ENCODE measurements around the gene TUBA4B. TPM values are rescaled to one million over a fixed set of nuclear protein-coding genes. Genes with fewer than 3 reads are reported as not detected.

TUBA4B gene
- polyA plus RNA-seq, 3 donors = not detected

DNA sequence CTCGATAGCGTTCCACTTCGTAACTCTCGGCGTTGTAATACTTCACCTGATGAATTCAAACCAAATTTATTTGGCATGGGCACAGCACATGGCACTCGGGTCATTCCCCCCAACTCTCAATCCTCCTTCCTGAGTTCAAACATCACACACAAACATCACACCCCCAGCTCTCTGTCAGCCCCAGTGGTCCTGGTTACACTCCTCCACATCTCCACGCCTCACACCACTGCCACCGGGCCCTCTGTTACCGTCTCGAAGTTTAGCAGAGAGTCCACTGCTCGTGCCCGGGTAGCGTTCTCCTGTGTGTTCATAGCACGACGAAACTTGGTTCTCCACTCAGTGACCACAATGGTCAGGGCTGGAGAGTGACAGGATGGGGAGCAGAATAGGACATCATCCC is 38.9 kb upstream of the TUBA4B start:
- peaks cover under 1 to 16% of the 10 kb centered on the region in 2 donors for H3K36me3 ChIP-seq (replicated peaks in 1 of 2; ENCODE audit: control insufficient read depth in 1 of 2, insufficient read depth in 2 of 2, low read length in 2 of 2)
- peaks cover 0 to 2% (median 0%) of the 10 kb centered on the region in 7 donors for H3K9me3 Mint-ChIP-seq

DNA sequence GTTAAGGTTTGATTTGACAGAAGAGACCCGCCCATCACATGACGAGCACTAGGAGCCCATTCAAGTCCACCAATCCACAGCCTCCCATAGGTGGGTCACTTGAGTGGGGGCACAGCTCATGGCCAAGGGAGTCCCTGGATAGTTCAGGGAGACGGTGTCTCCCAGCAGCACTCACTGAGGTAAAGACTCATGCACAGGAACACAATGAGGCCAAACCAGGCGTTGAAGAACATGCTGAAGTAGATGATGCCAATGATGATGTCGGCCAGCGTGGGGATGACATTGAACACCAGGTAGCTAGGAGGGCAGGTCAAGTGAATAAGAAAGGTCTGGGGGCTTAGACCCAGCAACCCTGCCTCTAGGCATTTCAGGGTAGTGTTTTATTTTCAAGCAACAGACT is 38.3 kb upstream of the TUBA4B start:
- peaks cover 37% of the 10 kb centered on the region for H3K4me1 Mint-ChIP-seq
- no peak overlapping the region for H3K4me2 ChIP-seq (replicated peaks; ENCODE audit: extremely low read depth, low read length, poor library complexity, severe bottlenecking)
- DNase-seq = no peak
- H3K4me3 ChIP-seq (replicated peaks in 1 of 3; ENCODE audit: low read depth in 2 of 3, low read length in 3 of 3) = no peak overlapping the region
- WGBS (ENCODE audit: insufficient coverage) = 100% methylated on average over 3 of the region's 6 CpGs
- H3K27me3 ChIP-seq (ENCODE audit: control insufficient read depth in 2 of 2, insufficient read depth in 2 of 2, low read length in 2 of 2) = peaks cover 0 to 15% of the 10 kb centered on the region in 2 donors
- H3K79me2 ChIP-seq (ENCODE audit: insufficient read depth, low read length) = no peaks in the 10 kb centered on the region
- H3K27ac ChIP-seq (ENCODE audit: low read depth in 1 of 2, low read length in 2 of 2) = no peak overlapping the region
- H4K20me1 ChIP-seq (ENCODE audit: insufficient read depth, low read length) = peaks cover 17% of the 10 kb centered on the region
- TF ChIP-seq, protein P1, sequence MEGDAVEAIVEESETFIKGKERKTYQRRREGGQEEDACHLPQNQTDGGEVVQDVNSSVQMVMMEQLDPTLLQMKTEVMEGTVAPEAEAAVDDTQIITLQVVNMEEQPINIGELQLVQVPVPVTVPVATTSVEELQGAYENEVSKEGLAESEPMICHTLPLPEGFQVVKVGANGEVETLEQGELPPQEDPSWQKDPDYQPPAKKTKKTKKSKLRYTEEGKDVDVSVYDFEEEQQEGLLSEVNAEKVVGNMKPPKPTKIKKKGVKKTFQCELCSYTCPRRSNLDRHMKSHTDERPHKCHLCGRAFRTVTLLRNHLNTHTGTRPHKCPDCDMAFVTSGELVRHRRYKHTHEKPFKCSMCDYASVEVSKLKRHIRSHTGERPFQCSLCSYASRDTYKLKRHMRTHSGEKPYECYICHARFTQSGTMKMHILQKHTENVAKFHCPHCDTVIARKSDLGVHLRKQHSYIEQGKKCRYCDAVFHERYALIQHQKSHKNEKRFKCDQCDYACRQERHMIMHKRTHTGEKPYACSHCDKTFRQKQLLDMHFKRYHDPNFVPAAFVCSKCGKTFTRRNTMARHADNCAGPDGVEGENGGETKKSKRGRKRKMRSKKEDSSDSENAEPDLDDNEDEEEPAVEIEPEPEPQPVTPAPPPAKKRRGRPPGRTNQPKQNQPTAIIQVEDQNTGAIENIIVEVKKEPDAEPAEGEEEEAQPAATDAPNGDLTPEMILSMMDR (IDR thresholded peaks at IDR 0.05) = no peak
- H3K9me3 Mint-ChIP-seq = peaks cover 0 to 2% (median 0%) of the 10 kb centered on the region in 7 donors
- H3K36me3 ChIP-seq (replicated peaks in 1 of 2; ENCODE audit: control insufficient read depth in 1 of 2, insufficient read depth in 2 of 2, low read length in 2 of 2) = peaks cover 2 to 14% of the 10 kb centered on the region in 2 donors
- H3K9me3 ChIP-seq (replicated peaks in 1 of 2; ENCODE audit: control insufficient read depth in 1 of 2, insufficient read depth in 1 of 2, low read length in 2 of 2) = no peaks in the 10 kb centered on the region
- peaks cover 32 to 34% of the 10 kb centered on the region in 2 donors for H3K4me1 ChIP-seq (ENCODE audit: control insufficient read depth in 1 of 2, insufficient read depth in 2 of 2, low read length in 2 of 2)
- no peak overlapping the region for H3K4me3 Mint-ChIP-seq
- intact Hi-C loops (cut with micrococcal nuclease) = loop anchor here (5.0 kb wide), 3 partner anchors 37 to 52 kb away; partner anchors contain the start of genes TUBA4A (in 2 of the 2), TUBA4B (in 2 of the 2), CNPPD1 (in 1 of the 2) and NHEJ1 (in 1 of the 2)
- H2AFZ ChIP-seq (ENCODE audit: insufficient read depth, low read depth, low read length, poor library complexity, severe bottlenecking) = no peak overlapping the region
- H3K9ac ChIP-seq (ENCODE audit: insufficient read depth, low read length, poor library complexity, severe bottlenecking) = no peak overlapping the region
- no peak overlapping the region for H3K27ac Mint-ChIP-seq
- peaks cover 19 to 26% (median 20%) of the 10 kb centered on the region in 3 donors for H3K27me3 Mint-ChIP-seq (ENCODE audit: low read depth in 3 of 3)
- H3K36me3 Mint-ChIP-seq = peaks cover 36 to 38% of the 10 kb centered on the region in 2 donors

More for the DNA sequence above, 38.9 kb upstream of the TUBA4B start:
- H3K36me3 Mint-ChIP-seq = peaks cover 36 to 37% of the 10 kb centered on the region in 2 donors
- Histone ChIP-seq H3K27ac (ENCODE audit: low read depth in 1 of 2, low read length in 2 of 2) (no peak overlapping the region), H3K27me3 (ENCODE audit: control insufficient read depth in 2 of 2, insufficient read depth in 2 of 2, low read length in 2 of 2) (peaks cover 0 to 9% of the 10 kb centered on the region in 2 donors), H3K9ac (ENCODE audit: insufficient read depth, low read length, poor library complexity, severe bottlenecking) (no peak overlapping the region), H3K9me3 (replicated peaks in 1 of 2; ENCODE audit: control insufficient read depth in 1 of 2, insufficient read depth in 1 of 2, low read length in 2 of 2) (no peaks in the 10 kb centered on the region), H2AFZ (ENCODE audit: insufficient read depth, low read depth, low read length, poor library complexity, severe bottlenecking) (no peak overlapping the region), H3K4me1 (ENCODE audit: control insufficient read depth in 1 of 2, insufficient read depth in 2 of 2, low read length in 2 of 2) (peaks cover 26 to 28% of the 10 kb centered on the region in 2 donors), H4K20me1 (ENCODE audit: insufficient read depth, low read length) (peaks cover 10% of the 10 kb centered on the region), H3K4me2 (replicated peaks; ENCODE audit: extremely low read depth, low read length, poor library complexity, severe bottlenecking) (no peak overlapping the region), H3K79me2 (ENCODE audit: insufficient read depth, low read length) (no peaks in the 10 kb centered on the region), H3K4me3 (replicated peaks in 1 of 3; ENCODE audit: low read depth in 2 of 3, low read length in 3 of 3) (no peak overlapping the region)
- H3K4me3 Mint-ChIP-seq = no peak overlapping the region
- WGBS (ENCODE audit: insufficient coverage) = over 99% methylated on average over 7 of the region's 15 CpGs
- no peak for DNase-seq
- H3K27me3 Mint-ChIP-seq (ENCODE audit: low read depth in 3 of 3) = peaks cover 13 to 21% (median 19%) of the 10 kb centered on the region in 3 donors
- peaks cover 35% of the 10 kb centered on the region for H3K4me1 Mint-ChIP-seq
- intact Hi-C loops (cut with micrococcal nuclease) = loop anchor here in 1 of 2 donors (5.0 kb wide), 1 partner anchor 52 kb away; the partner anchor contains the start of gene NHEJ1
- no peak overlapping the region for H3K27ac Mint-ChIP-seq
- TF ChIP-seq, protein P1 (IDR thresholded peaks at IDR 0.05) = no peak
